Measurements from ENCODE around the gene LDLRAD4. TPM values are rescaled to one million over a fixed set of nuclear protein-coding genes. Genes with fewer than 3 reads are reported as not detected.

The LDLRAD4 gene
- total and polyA plus RNA-seq, 2 donors (not counting 1 experiment from before 2014, with no cell fraction given), result 13.9 to 35.7 TPM

DNA sequence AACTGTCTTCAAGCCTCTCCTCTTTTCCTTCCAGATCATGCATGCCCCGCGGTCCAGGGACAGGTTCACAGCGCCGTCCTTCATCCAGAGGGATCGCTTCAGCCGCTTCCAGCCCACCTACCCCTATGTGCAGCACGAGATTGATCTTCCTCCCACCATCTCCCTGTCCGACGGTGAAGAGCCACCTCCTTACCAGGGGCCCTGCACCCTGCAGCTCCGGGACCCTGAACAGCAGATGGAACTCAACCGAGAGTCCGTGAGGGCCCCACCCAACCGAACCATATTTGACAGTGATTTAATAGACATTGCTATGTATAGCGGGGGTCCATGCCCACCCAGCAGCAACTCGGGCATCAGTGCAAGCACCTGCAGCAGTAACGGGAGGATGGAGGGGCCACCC is 426.5 kb downstream of the LDLRAD4 start:
- Histone ChIP-seq H3K4me1 (ENCODE audit: control insufficient read depth in 2 of 2, insufficient read depth in 2 of 2, low read length in 2 of 2) (no peaks in the 10 kb centered on the region), H3K79me2 (ENCODE audit: control insufficient read depth, insufficient read depth, low read length) (no peaks in the 10 kb centered on the region), H4K20me1 (ENCODE audit: control insufficient read depth, insufficient read depth, low read length, poor library complexity, severe bottlenecking) (no peaks in the 10 kb centered on the region), H2AFZ (ENCODE audit: insufficient read depth, low read depth, low read length, poor library complexity, severe bottlenecking) (no peak overlapping the region), H3K4me3 (ENCODE audit: control extremely low read depth in 1 of 5, extremely low read depth in 1 of 5, insufficient read depth in 1 of 5, low read depth in 2 of 5, low read length in 4 of 5) (no peak overlapping the region), H3K9me3 (ENCODE audit: control extremely low read depth in 1 of 3, control insufficient read depth in 2 of 3, insufficient read depth in 1 of 3, low read length in 2 of 3) (peaks cover 0 to 6% (median 0%) of the 10 kb centered on the region in 3 donors), H3K9ac (ENCODE audit: low read length) (no peak overlapping the region), H3K4me2 (replicated peaks; ENCODE audit: low read depth, low read length, poor library complexity, severe bottlenecking) (no peak overlapping the region), H3K36me3 (replicated peaks in 1 of 2; ENCODE audit: control extremely low read depth in 1 of 2, control insufficient read depth in 1 of 2, extremely low read depth in 1 of 2, insufficient read depth in 2 of 2, low read length in 1 of 2) (peaks cover 0 to 13% of the 10 kb centered on the region in 2 experiments), H3K27ac (ENCODE audit: low read length in 2 of 2) (no peak overlapping the region), H3K27me3 (replicated peaks in 1 of 4; ENCODE audit: control extremely low read depth in 1 of 4, control insufficient read depth in 3 of 4, insufficient read depth in 4 of 4, low read length in 3 of 4) (no peaks in the 10 kb centered on the region)
- DNase-seq (no peak), ATAC-seq (ENCODE audit: low read depth) (no peak)
- 98% methylated on average over 13 of the region's 16 CpGs for WGBS (ENCODE audit: insufficient coverage)
- intact Hi-C loops (cut with micrococcal nuclease), result no loop called here
- ChIA-PET CTCF (no interaction called here), POLR2A (no interaction called here)
- no peaks in the 10 kb centered on the region for H3K9me3 Mint-ChIP-seq (ENCODE audit: insufficient read depth)
- no peaks in the 10 kb centered on the region for H3K27me3 Mint-ChIP-seq
- H3K27ac Mint-ChIP-seq, result no peak overlapping the region
- no peak for TF ChIP-seq EZH2 (IDR thresholded peaks at IDR 0.05; ENCODE audit: borderline replicate concordance, insufficient read depth, low read depth, low read length, poor library complexity, severe bottlenecking)
- TF ChIP-seq, protein P1, sequence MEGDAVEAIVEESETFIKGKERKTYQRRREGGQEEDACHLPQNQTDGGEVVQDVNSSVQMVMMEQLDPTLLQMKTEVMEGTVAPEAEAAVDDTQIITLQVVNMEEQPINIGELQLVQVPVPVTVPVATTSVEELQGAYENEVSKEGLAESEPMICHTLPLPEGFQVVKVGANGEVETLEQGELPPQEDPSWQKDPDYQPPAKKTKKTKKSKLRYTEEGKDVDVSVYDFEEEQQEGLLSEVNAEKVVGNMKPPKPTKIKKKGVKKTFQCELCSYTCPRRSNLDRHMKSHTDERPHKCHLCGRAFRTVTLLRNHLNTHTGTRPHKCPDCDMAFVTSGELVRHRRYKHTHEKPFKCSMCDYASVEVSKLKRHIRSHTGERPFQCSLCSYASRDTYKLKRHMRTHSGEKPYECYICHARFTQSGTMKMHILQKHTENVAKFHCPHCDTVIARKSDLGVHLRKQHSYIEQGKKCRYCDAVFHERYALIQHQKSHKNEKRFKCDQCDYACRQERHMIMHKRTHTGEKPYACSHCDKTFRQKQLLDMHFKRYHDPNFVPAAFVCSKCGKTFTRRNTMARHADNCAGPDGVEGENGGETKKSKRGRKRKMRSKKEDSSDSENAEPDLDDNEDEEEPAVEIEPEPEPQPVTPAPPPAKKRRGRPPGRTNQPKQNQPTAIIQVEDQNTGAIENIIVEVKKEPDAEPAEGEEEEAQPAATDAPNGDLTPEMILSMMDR (IDR thresholded peaks at IDR 0.05), result no peak
- peaks cover 2% of the 10 kb centered on the region for H3K4me1 Mint-ChIP-seq
- H3K4me3 Mint-ChIP-seq, result no peak overlapping the region

DNA sequence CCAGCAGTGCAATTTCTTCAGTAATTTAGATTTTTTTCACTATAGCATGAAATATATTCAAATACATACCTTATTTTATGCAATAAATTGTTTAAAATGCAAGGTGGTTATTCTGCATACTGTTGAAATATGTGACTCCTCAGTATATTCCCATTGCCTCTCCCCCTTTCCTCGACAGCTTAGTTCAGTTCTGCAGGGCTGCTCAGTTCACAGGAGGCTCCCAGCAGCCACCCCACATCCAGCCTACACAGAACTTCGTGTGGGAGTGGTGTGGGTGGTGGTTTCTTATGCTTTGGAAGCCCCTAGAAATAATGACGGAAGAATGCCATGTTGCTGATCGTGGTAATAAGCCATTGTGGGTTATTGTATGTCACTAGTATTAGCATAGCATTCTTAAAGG is 428.1 kb downstream of the LDLRAD4 start:
- H4K20me1 ChIP-seq (ENCODE audit: control insufficient read depth, insufficient read depth, low read length, poor library complexity, severe bottlenecking), result no peaks in the 10 kb centered on the region
- H3K36me3 ChIP-seq (replicated peaks in 1 of 2; ENCODE audit: control extremely low read depth in 1 of 2, control insufficient read depth in 1 of 2, extremely low read depth in 1 of 2, insufficient read depth in 2 of 2, low read length in 1 of 2), result peaks cover 0 to 13% of the 10 kb centered on the region in 2 experiments
- no CpG with 5 or more reads among the region's 4 CpGs for whole genome bisulfite sequencing (ENCODE audit: insufficient coverage)
- no peak overlapping the region for H3K9ac ChIP-seq (ENCODE audit: low read length)
- no peak overlapping the region for H3K4me2 ChIP-seq (replicated peaks; ENCODE audit: low read depth, low read length, poor library complexity, severe bottlenecking)
- no peak overlapping the region for H2AFZ ChIP-seq (ENCODE audit: insufficient read depth, low read depth, low read length, poor library complexity, severe bottlenecking)
- ATAC-seq (ENCODE audit: low read depth) (no peak), DNase-seq (no peak)
- Mint-ChIP-seq H3K4me1 (peaks cover 2% of the 10 kb centered on the region), H3K9me3 (ENCODE audit: insufficient read depth) (no peaks in the 10 kb centered on the region), H3K27ac (no peak overlapping the region), H3K27me3 (no peaks in the 10 kb centered on the region), H3K4me3 (no peak overlapping the region)
- no peak overlapping the region for H3K27ac ChIP-seq (ENCODE audit: low read length in 2 of 2)
- H3K79me2 ChIP-seq (ENCODE audit: control insufficient read depth, insufficient read depth, low read length), result no peaks in the 10 kb centered on the region
- POLR2A ChIA-PET, result no interaction called here
- no peaks in the 10 kb centered on the region for H3K27me3 ChIP-seq (replicated peaks in 1 of 4; ENCODE audit: control extremely low read depth in 1 of 4, control insufficient read depth in 3 of 4, insufficient read depth in 4 of 4, low read length in 3 of 4)
- intact Hi-C loops (cut with micrococcal nuclease), result no loop called here
- H3K4me1 ChIP-seq (ENCODE audit: control insufficient read depth in 2 of 2, insufficient read depth in 2 of 2, low read length in 2 of 2), result no peaks in the 10 kb centered on the region
- peaks cover 0 to 3% (median 0%) of the 10 kb centered on the region in 3 donors for H3K9me3 ChIP-seq (ENCODE audit: control extremely low read depth in 1 of 3, control insufficient read depth in 2 of 3, insufficient read depth in 1 of 3, low read length in 2 of 3)
- CTCF ChIA-PET, result no interaction called here
- no peak for TF ChIP-seq EZH2 (IDR thresholded peaks at IDR 0.05; ENCODE audit: borderline replicate concordance, insufficient read depth, low read depth, low read length, poor library complexity, severe bottlenecking)
- TF ChIP-seq, protein P1 (IDR thresholded peaks at IDR 0.05), result no peak
- H3K4me3 ChIP-seq (ENCODE audit: control extremely low read depth in 1 of 5, extremely low read depth in 1 of 5, insufficient read depth in 1 of 5, low read depth in 2 of 5, low read length in 4 of 5), result no peak overlapping the region
